Astrocyte of the spinal cord (primary cell): ENCODE results near the gene WFDC1.

Experiments used
- DNase-seq: peaks from one replicate; pipeline ENCODE4 v3.0.0; 2011; ENCODE audit warnings: low read depth, low spot score
- H3K4me3 ChIP-seq: 2 replicates; pipeline ENCODE4 v1.5.1; 2011; ENCODE audit warnings: low read depth, mild to moderate bottlenecking, low read length, moderate library complexity
- CTCF ChIP-seq: IDR thresholded peaks from 2 replicates; pipeline ENCODE4 v1.5.1; 2012; ENCODE audit warnings: low read depth, mild to moderate bottlenecking, low read length, inconsistent platforms
- in situ Hi-C: cut with HindIII; loops from 2 replicates; pipeline ENCODE4 v1.10.0; 2017; ENCODE audit warnings: low sequenced_read_pairs

Gene WFDC1

GRCh38 chr16:84277244-84277823 lies 17.3 kb upstream of the WFDC1 start:
- peak; percentile 44 for DNase-seq
- no peak overlapping the region for H3K4me3 ChIP-seq
- in situ Hi-C loops = no loop called here
- TF ChIP-seq CTCF = peak; percentile 87

GRCh38 chr16:84278333-84278732 lies 16.3 kb upstream of the WFDC1 start:
- no peak for DNase-seq
- in situ Hi-C loops = no loop called here

GRCh38 chr16:84278968-84279367 lies 15.7 kb upstream of the WFDC1 start:
- in situ Hi-C loops = no loop called here
- TF ChIP-seq CTCF = no peak
- H3K4me3 ChIP-seq = no peak overlapping the region
- no peak for DNase-seq

More at GRCh38 chr16:84278333-84278732, 16.3 kb upstream of the WFDC1 start:
- no peak overlapping the region for H3K4me3 ChIP-seq
- TF ChIP-seq CTCF = no peak

- DNase-seq = no peak
- in situ Hi-C loops = no loop called here
- no peak overlapping the region for H3K4me3 ChIP-seq
- no peak for TF ChIP-seq CTCF
Measured at GRCh38 chr16:84279881-84280280, 14.8 kb upstream of the WFDC1 start.

DNA sequence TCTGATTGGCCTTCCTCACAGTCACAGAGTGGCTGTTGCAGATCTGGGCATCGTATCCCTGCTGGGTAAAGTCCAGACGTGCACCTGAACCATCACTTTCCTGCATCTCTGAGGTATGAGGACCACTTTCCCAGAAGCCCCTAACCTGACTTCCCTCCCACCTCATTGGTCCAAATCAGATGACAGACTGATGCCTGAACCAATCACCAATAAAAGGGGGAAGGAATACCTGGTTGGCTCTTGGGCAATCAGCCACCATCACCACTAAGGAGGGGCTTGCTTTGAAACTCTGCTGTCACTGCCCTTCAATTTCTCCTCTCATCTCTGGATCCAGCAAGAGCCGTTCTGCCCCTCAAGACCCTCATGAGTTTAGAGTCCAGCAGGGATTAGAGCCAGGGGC lies 13.6 kb upstream of the WFDC1 start:
- in situ Hi-C loops = no loop called here
- TF ChIP-seq CTCF = no peak
- DNase-seq = no peak
- no peak overlapping the region for H3K4me3 ChIP-seq

GRCh38 chr16:84282533-84282932 lies 12.1 kb upstream of the WFDC1 start:
- no peak overlapping the region for H3K4me3 ChIP-seq
- no peak for DNase-seq
- in situ Hi-C loops = no loop called here
- TF ChIP-seq CTCF = no peak
